Upper lobe of left lung (tissue), 6 donors: ENCODE measurements around the gene GAA. TPM values are rescaled to one million over a fixed set of nuclear protein-coding genes. Genes with fewer than 3 reads are reported as not detected.

Source experiments
- ATAC-seq, 2 donors: fragments of 200-7000 bp; cut with Tn5 transposase; one replicate each; pipeline ENCODE4 v1.9.1; 2022; ENCODE audit warnings: mild to moderate bottlenecking in 2 of 2, moderate library complexity in 2 of 2; ENCODE audit not compliant: low FRiP score in 2 of 2
- DNase-seq, 2 donors: peaks; one replicate each; pipeline ENCODE4 v3.0.0-alpha.2; 2019 to 2020
- H3K27ac ChIP-seq, 4 donors: fragments of 200-600 bp; sonication (generic); one replicate each; pipeline ENCODE4 v1.5.1; 2016 to 2019
- H3K27me3 ChIP-seq, 4 donors: fragments of 200-600 bp; sonication (generic); one replicate each; pipeline ENCODE4 v1.5.1; 2017 to 2019
- H3K36me3 ChIP-seq, 4 donors: fragments of 200-600 bp; sonication (generic); one replicate each; pipeline ENCODE4 v1.5.1; 2016 to 2019
- H3K4me1 ChIP-seq, 4 donors: fragments of 200-600 bp; sonication (generic); one replicate each; pipeline ENCODE4 v1.5.1; 2018 to 2019
- H3K4me3 ChIP-seq, 4 donors: fragments of 200-600 bp; sonication (generic); one replicate each; pipeline ENCODE4 v1.5.1; 2017 to 2019; ENCODE audit warnings: mild to moderate bottlenecking in 2 of 4, moderate library complexity in 1 of 4
- H3K9me3 ChIP-seq, 4 donors: fragments of 200-600 bp; sonication (generic); one replicate each; pipeline ENCODE4 v1.5.1; 2018 to 2019
- EP300 ChIP-seq, 4 donors: sonication (generic); formaldehyde crosslinking; IDR thresholded peaks; one replicate each; pipeline ENCODE4 v1.5.1; 2017; ENCODE audit warnings: antibody characterized with exemption in 4 of 4, control low read depth in 2 of 4
- POLR2A ChIP-seq, 4 donors: fragments of 450-650 bp; IDR thresholded peaks; one replicate each; pipeline ENCODE4 v1.5.1; 2016 to 2017; ENCODE audit warnings: antibody characterized with exemption in 4 of 4, mild to moderate bottlenecking in 2 of 4
- POLR2AphosphoS5 ChIP-seq, 2 donors: sonication (generic); formaldehyde crosslinking; IDR thresholded peaks; one replicate each; pipeline ENCODE4 v1.5.1; 2017; ENCODE audit warnings: antibody characterized with exemption in 2 of 2
- WGBS, 2 donors: methylation state at CpG; one replicate each; pipeline ENCODE4 v1.1.5; 2017 to 2018; 5-methylcytosine and 5-hydroxymethylcytosine counted together
- total RNA-seq, 6 donors: library from RNA; depleted of rRNA in 4 of 6; stranded (reverse); fragments of >200 nt in 4 of 6; gene quantifications; one replicate each; pipeline versions ENCODE4 v1.1.0 to v1.2.1, GENCODE V29; 2016 to 2021
- TF ChIP-seq, protein P1 (sequence below), 6 experiments: fragments of 450-650 bp in 4 of 6; fragments of 200-600 bp in 2 of 6; sonication (generic) in 2 of 6; IDR thresholded peaks; one replicate each; pipeline ENCODE4 v1.5.1; 2016 to 2019; ENCODE audit warnings: antibody characterized with exemption in 6 of 6
- donor health status: DM: no; HTN: no; CAD: no; lungs with moderate emphysema.
- donor health status: DM: no; HTN: yes; CAD: no; lungs with severe emphysema.

The GAA gene
- total RNA-seq, 6 donors from 2014 or later: 54.7 to 178 (median 157) TPM

GRCh38 chr17:80137131-80137530 lies 35.8 kb downstream of the GAA start:
- H3K27me3 ChIP-seq: no peaks in the 10 kb centered on the region
- peaks cover 48 to 94% (median 81%) of the 10 kb centered on the region in 4 donors for H3K36me3 ChIP-seq
- no peak for ATAC-seq
- H3K9me3 ChIP-seq: no peaks in the 10 kb centered on the region
- WGBS, 2 donors: 93 to 94% methylated on average over 4 to 9 of the region's 9 CpGs
- TF ChIP-seq, protein P1, sequence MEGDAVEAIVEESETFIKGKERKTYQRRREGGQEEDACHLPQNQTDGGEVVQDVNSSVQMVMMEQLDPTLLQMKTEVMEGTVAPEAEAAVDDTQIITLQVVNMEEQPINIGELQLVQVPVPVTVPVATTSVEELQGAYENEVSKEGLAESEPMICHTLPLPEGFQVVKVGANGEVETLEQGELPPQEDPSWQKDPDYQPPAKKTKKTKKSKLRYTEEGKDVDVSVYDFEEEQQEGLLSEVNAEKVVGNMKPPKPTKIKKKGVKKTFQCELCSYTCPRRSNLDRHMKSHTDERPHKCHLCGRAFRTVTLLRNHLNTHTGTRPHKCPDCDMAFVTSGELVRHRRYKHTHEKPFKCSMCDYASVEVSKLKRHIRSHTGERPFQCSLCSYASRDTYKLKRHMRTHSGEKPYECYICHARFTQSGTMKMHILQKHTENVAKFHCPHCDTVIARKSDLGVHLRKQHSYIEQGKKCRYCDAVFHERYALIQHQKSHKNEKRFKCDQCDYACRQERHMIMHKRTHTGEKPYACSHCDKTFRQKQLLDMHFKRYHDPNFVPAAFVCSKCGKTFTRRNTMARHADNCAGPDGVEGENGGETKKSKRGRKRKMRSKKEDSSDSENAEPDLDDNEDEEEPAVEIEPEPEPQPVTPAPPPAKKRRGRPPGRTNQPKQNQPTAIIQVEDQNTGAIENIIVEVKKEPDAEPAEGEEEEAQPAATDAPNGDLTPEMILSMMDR (IDR thresholded peaks at IDR 0.05): no peak
- no peak for TF ChIP-seq EP300 (IDR thresholded peaks at IDR 0.05)
- TF ChIP-seq POLR2A (IDR thresholded peaks at IDR 0.05): no peak
- no peak for TF ChIP-seq POLR2AphosphoS5 (IDR thresholded peaks at IDR 0.05)
- no peaks in the 10 kb centered on the region for H3K4me1 ChIP-seq
- H3K4me3 ChIP-seq: no peak overlapping the region
- no peak for DNase-seq
- H3K27ac ChIP-seq: no peak overlapping the region

- no peak for TF ChIP-seq POLR2AphosphoS5 (IDR thresholded peaks at IDR 0.05)
- TF ChIP-seq, protein P1 (IDR thresholded peaks at IDR 0.05): no peak
- no peak for TF ChIP-seq POLR2A (IDR thresholded peaks at IDR 0.05)
- TF ChIP-seq EP300 (IDR thresholded peaks at IDR 0.05): no peak
- Histone ChIP-seq H3K27me3 (no peaks in the 10 kb centered on the region), H3K9me3 (no peaks in the 10 kb centered on the region), H3K27ac (no peak overlapping the region), H3K4me3 (no peak overlapping the region), H3K36me3 (peaks cover 55 to 100% (median 87%) of the 10 kb centered on the region in 4 donors), H3K4me1 (peaks cover 0 to 2% (median 0%) of the 10 kb centered on the region in 4 donors)
- ATAC-seq: no peak
- 90 to 95% methylated on average over 17 to 18 of the region's 18 CpGs for WGBS, 2 donors
- no peak for DNase-seq
These were observed 37.6 kb downstream of the GAA start for GRCh38 chr17:80138856-80139426.

- ATAC-seq (no peak), DNase-seq (no peak)
- no peaks in the 10 kb centered on the region for H3K9me3 ChIP-seq
- no peaks in the 10 kb centered on the region for H3K27me3 ChIP-seq
- peaks cover 35 to 78% (median 62%) of the 10 kb centered on the region in 4 donors for H3K36me3 ChIP-seq
- H3K4me1 ChIP-seq: peaks cover 16 to 25% (median 18%) of the 10 kb centered on the region in 4 donors
- TF ChIP-seq, protein P1 (IDR thresholded peaks at IDR 0.05): no peak
- no peak for TF ChIP-seq POLR2AphosphoS5 (IDR thresholded peaks at IDR 0.05)
- no peak for TF ChIP-seq EP300 (IDR thresholded peaks at IDR 0.05)
- no peak for TF ChIP-seq POLR2A (IDR thresholded peaks at IDR 0.05)
- WGBS, 2 donors: 94 to 96% methylated on average over 7 of the region's 7 CpGs
- no peak overlapping the region for H3K4me3 ChIP-seq
- no peak overlapping the region for H3K27ac ChIP-seq
These were observed 40.2 kb downstream of the GAA start for GRCh38 chr17:80141463-80142165.

DNA sequence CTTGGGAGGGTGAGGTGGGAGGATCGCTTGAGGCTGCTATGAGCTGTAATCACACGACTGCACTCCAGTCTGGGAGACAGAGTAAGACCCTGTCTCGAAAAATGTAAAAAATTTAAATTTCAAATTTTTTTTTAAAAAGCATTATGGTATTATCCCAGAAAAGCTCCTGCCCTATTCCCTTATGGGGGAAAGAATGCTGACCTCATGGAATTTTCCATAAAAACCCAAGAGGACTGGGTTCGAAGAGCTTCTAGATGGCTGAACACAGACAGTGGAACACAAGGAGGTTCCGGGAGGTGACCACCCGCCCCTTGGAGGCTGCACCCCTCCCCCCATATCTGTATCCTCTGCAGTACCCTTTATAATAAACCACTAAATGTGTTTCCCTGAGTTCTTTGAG lies 41.5 kb downstream of the GAA start:
- Histone ChIP-seq H3K27ac (no peak overlapping the region), H3K4me3 (no peak overlapping the region), H3K27me3 (no peaks in the 10 kb centered on the region), H3K36me3 (peaks cover 35 to 65% (median 50%) of the 10 kb centered on the region in 4 donors), H3K9me3 (no peaks in the 10 kb centered on the region), H3K4me1 (peaks cover 17 to 29% (median 19%) of the 10 kb centered on the region in 4 donors)
- TF ChIP-seq EP300 (IDR thresholded peaks at IDR 0.05): no peak
- no peak for TF ChIP-seq POLR2AphosphoS5 (IDR thresholded peaks at IDR 0.05)
- DNase-seq (no peak), ATAC-seq (no peak)
- WGBS, 2 donors: 95 to 96% methylated on average over 6 of the region's 6 CpGs
